Stimulated activated CD8-positive, alpha-beta memory T cell treated with anti-CD3 and anti-CD28 coated beads, Interleukin-15, amount 100 ng/mL, for 24 hours (primary cell): Measurements from ENCODE around the gene C19orf67.
A peak's percentile ranks its signal among the peaks of the same experiment; 100 is the strongest.

Source experiments
- DNase-seq: peaks from one replicate; pipeline ENCODE4 v3.0.0-alpha.2; 2020; ENCODE audit warnings: low read depth

Gene C19orf67

GRCh38 chr19:14085309-14085995 lies at the start of gene C19orf67:
TSS of gene C19orf67 (minus strand) at chr19:14085783. CDS start at chr19:14085627, 156 bp downstream.
- no peak for DNase-seq

- no peak for DNase-seq
These were observed 49.8 kb upstream of the C19orf67 start for GRCh38 chr19:14135355-14135754.

GRCh38 chr19:14127929-14128509 lies 42.4 kb upstream of the C19orf67 start:
- no peak for DNase-seq

- no peak for DNase-seq
These were observed 41.6 kb upstream of the C19orf67 start for GRCh38 chr19:14127176-14127575.

- no peak for DNase-seq
These were observed 37.3 kb upstream of the C19orf67 start for GRCh38 chr19:14122924-14123323.

GRCh38 chr19:14120497-14120780 lies 34.9 kb upstream of the C19orf67 start:
- no peak for DNase-seq

GRCh38 chr19:14119644-14120496 lies 34.3 kb upstream of the C19orf67 start:
- no peak for DNase-seq

- no peak for DNase-seq
These were observed 33.6 kb upstream of the C19orf67 start for GRCh38 chr19:14119146-14119545.

GRCh38 chr19:14118165-14119051 lies 32.8 kb upstream of the C19orf67 start:
- DNase-seq, result no peak

GRCh38 chr19:14117668-14118164 lies 32.1 kb upstream of the C19orf67 start, which contains the start of gene PRKACA:
TSS of gene PRKACA (minus strand) at chr19:14117762. CDS start at chr19:14117547, 215 bp downstream.
- DNase-seq, result peak; percentile 92

GRCh38 chr19:14116918-14117578 lies 31.5 kb upstream of the C19orf67 start:
- no peak for DNase-seq

GRCh38 chr19:14116525-14116917 lies 30.9 kb upstream of the C19orf67 start:
- no peak for DNase-seq

GRCh38 chr19:14115756-14116155 lies 30.2 kb upstream of the C19orf67 start:
- DNase-seq, result no peak

- no peak for DNase-seq
These were observed 29.3 kb upstream of the C19orf67 start for GRCh38 chr19:14114854-14115253.

- no peak for DNase-seq
These were observed 28.9 kb upstream of the C19orf67 start for GRCh38 chr19:14114439-14114838.

GRCh38 chr19:14113762-14114414 lies 28.3 kb upstream of the C19orf67 start:
- no peak for DNase-seq

GRCh38 chr19:14112809-14113385 lies 27.3 kb upstream of the C19orf67 start:
- DNase-seq, result no peak

- DNase-seq, result no peak
These were observed 26.6 kb upstream of the C19orf67 start for GRCh38 chr19:14112051-14112808.

GRCh38 chr19:14111486-14111885 lies 25.9 kb upstream of the C19orf67 start:
- no peak for DNase-seq

GRCh38 chr19:14110650-14111049 lies 25.1 kb upstream of the C19orf67 start:
- DNase-seq, result no peak
